Prostate gland (tissue), 2 donors: ENCODE results near the gene ERMAP. TPM values are rescaled to one million over a fixed set of nuclear protein-coding genes. Genes with fewer than 3 reads are reported as not detected.
A peak's percentile ranks its signal among the peaks of the same experiment; 100 is the strongest.

Experiments used
- DNase-seq: peaks from one replicate; pipeline ENCODE4 v3.0.0-alpha.2; 2019; ENCODE audit warnings: low spot score
- H3K27ac ChIP-seq, 2 donors: fragments of 200-600 bp; sonication (generic); 2 replicates each; pipeline ENCODE4 v1.5.1; 2017 to 2019
- H3K27me3 ChIP-seq: fragments of 200-600 bp; sonication (generic); replicated peaks from 2 replicates; pipeline ENCODE4 v1.5.1; 2019; ENCODE audit not compliant: insufficient read depth
- H3K36me3 ChIP-seq, 2 donors: fragments of 200-600 bp; sonication (generic); 1 replicate in 1 of 2; 2 replicates in 1 of 2; pipeline versions ENCODE4 v1.5.1 to v1.8.1; 2017 to 2019
- H3K4me1 ChIP-seq: fragments of 200-600 bp; sonication (generic); replicated peaks from 2 replicates; pipeline ENCODE4 v1.5.1; 2019
- H3K4me3 ChIP-seq, 2 donors: fragments of 200-600 bp; sonication (generic); 2 replicates each; pipeline ENCODE4 v1.5.1; 2017 to 2019
- H3K9me3 ChIP-seq: fragments of 200-600 bp; sonication (generic); 2 replicates; pipeline ENCODE4 v1.5.1; 2017
- CTCF ChIP-seq, 4 experiments: fragments of 200-600 bp in 2 of 4; fragments of 450-650 bp in 2 of 4; sonication (generic) in 2 of 4; IDR thresholded peaks; 1 replicate in 3 of 4; 2 replicates in 1 of 4; pipeline ENCODE4 v1.5.1; 2016 to 2019; ENCODE audit warnings: antibody characterized with exemption in 4 of 4, mild to moderate bottlenecking in 2 of 4, moderate library complexity in 2 of 4
- POLR2A ChIP-seq: fragments of 450-650 bp; IDR thresholded peaks from one replicate; pipeline ENCODE4 v1.6.1; 2016; ENCODE audit warnings: antibody characterized with exemption, mild to moderate bottlenecking
- POLR2AphosphoS5 ChIP-seq: sonication (generic); formaldehyde crosslinking; IDR thresholded peaks from one replicate; pipeline ENCODE4 v1.6.1; 2017; ENCODE audit warnings: antibody characterized with exemption
- WGBS: methylation state at CpG from one replicate; pipeline ENCODE4 v1.1.5; 2018; 5-methylcytosine and 5-hydroxymethylcytosine counted together
- intact Hi-C: fragments of 100-400 bp; cut with DNase I; formaldehyde crosslinking; loops from one replicate; pipeline ENCODE4 v1.14.2; 2022
- total RNA-seq, 2 donors: library from RNA; depleted of rRNA; stranded (reverse); fragments of >200 nt; gene quantifications; one replicate each; pipeline ENCODE4 v1.1.0, GENCODE V29; 2016

ERMAP gene
- 10 to 100 TPM; 14.3 to 15.5 TPM for total RNA-seq

GRCh38 chr1:42816585-42817439, at the start of gene ERMAP, which contains the start of gene SVBP:
Gene ERMAP, plus strand, starts transcription at chr1:42817122. Its CDS starts 13,327 bp downstream, at chr1:42830449.
Gene SVBP, minus strand, starts transcription at chr1:42817397. Its CDS starts 853 bp downstream, at chr1:42816544.
- no peaks in the 10 kb centered on the region for H3K27me3 ChIP-seq
- H3K36me3 ChIP-seq: no peaks in the 10 kb centered on the region
- DNase-seq: peak; percentile 89
- H3K9me3 ChIP-seq: no peaks in the 10 kb centered on the region
- intact Hi-C loops: no loop called here
- under 1% methylated on average over 38 of the region's 66 CpGs for WGBS
- peak within 1 kb of the TSS; percentile 96 to 98 for H3K27ac ChIP-seq
- peaks cover 5% of the 10 kb centered on the region for H3K4me1 ChIP-seq
- H3K4me3 ChIP-seq: peak within 1 kb of the TSS; percentile 63 to 86
- TF ChIP-seq POLR2AphosphoS5 (peak; percentile 39), CTCF (IDR thresholded peaks at IDR 0.05) (no peak), POLR2A (peak; percentile 4)

- TF ChIP-seq POLR2AphosphoS5: no peak
- no peak for TF ChIP-seq CTCF (IDR thresholded peaks at IDR 0.05)
- TF ChIP-seq POLR2A: no peak
- intact Hi-C loops: loop anchor here (2.0 to 10.0 kb wide), 4 partner anchors 47 to 303 kb away; partner anchors contain the start of genes CCDC30 and YBX1
- under 1% methylated on average over 23 of the region's 23 CpGs for WGBS
- peak overlapping the region; percentile 82 to 85 for H3K27ac ChIP-seq
- H3K36me3 ChIP-seq: no peaks in the 10 kb centered on the region
- peaks cover 9% of the 10 kb centered on the region for H3K4me1 ChIP-seq
- H3K4me3 ChIP-seq: peak overlapping the region; percentile 86 to 95
- no peak for DNase-seq
- H3K27me3 ChIP-seq: no peaks in the 10 kb centered on the region
- H3K9me3 ChIP-seq: no peaks in the 10 kb centered on the region
Measured at GRCh38 chr1:42767510-42768000, 49.4 kb upstream of the ERMAP start.

DNA sequence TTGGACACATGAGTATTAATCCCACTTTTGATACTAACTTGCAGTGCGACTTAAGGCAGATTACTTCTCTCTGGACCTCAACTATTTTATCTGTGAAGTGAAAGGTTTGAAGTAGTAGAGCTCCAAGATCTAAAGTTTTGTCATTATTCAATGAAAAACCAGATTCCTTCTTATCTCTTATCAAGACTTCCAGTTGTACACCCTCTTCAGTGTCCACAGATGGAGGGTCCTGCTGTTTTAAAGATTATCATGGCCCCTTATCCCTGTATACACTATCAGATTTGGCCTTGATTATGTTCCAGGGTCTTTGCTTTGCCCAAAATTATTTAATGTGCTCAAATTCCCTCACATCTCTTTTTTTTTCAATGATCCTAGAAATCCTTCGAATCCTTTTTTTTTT, 48.8 kb upstream of the ERMAP start:
- no peak for DNase-seq
- no peak overlapping the region for H3K27ac ChIP-seq
- no peaks in the 10 kb centered on the region for H3K27me3 ChIP-seq
- intact Hi-C loops: loop anchor here (10.0 kb wide), 2 partner anchors 157 to 303 kb away; partner anchors contain the start of gene CCDC30
- peaks cover 9% of the 10 kb centered on the region for H3K4me1 ChIP-seq
- H3K9me3 ChIP-seq: no peaks in the 10 kb centered on the region
- TF ChIP-seq POLR2A: no peak
- TF ChIP-seq POLR2AphosphoS5: no peak
- no peak for TF ChIP-seq CTCF (IDR thresholded peaks at IDR 0.05)
- 82% methylated on average over 2 of the region's 2 CpGs for WGBS
- H3K4me3 ChIP-seq: peak overlapping the region; percentile 86 to 95
- no peaks in the 10 kb centered on the region for H3K36me3 ChIP-seq

- intact Hi-C loops: loop anchor here (10.0 kb wide), 2 partner anchors 155 to 305 kb away; partner anchors contain the start of gene CCDC30
Measured at GRCh38 chr1:42769811-42770210, 47.1 kb upstream of the ERMAP start.

More at GRCh38 chr1:42769811-42770210, 47.1 kb upstream of the ERMAP start:
- H3K36me3 ChIP-seq: peaks cover 0 to under 1% of the 10 kb centered on the region in 2 donors
- H3K27me3 ChIP-seq: no peaks in the 10 kb centered on the region
- TF ChIP-seq POLR2A (no peak), CTCF (IDR thresholded peaks at IDR 0.05) (no peak), POLR2AphosphoS5 (no peak)
- no peak overlapping the region for H3K4me3 ChIP-seq
- H3K27ac ChIP-seq: no peak overlapping the region
- peaks cover 9% of the 10 kb centered on the region for H3K4me1 ChIP-seq
- no peak for DNase-seq
- 88% methylated on average over 3 of the region's 3 CpGs for WGBS
- no peaks in the 10 kb centered on the region for H3K9me3 ChIP-seq
